Midbrain (tissue), 1 donor: ENCODE measurements around the gene MTM1.

Experiments used
- DNase-seq: peaks from one replicate; lab custom pipeline; 2025; lab: John Stamatoyannopoulos, UW

MTM1 gene

DNA sequence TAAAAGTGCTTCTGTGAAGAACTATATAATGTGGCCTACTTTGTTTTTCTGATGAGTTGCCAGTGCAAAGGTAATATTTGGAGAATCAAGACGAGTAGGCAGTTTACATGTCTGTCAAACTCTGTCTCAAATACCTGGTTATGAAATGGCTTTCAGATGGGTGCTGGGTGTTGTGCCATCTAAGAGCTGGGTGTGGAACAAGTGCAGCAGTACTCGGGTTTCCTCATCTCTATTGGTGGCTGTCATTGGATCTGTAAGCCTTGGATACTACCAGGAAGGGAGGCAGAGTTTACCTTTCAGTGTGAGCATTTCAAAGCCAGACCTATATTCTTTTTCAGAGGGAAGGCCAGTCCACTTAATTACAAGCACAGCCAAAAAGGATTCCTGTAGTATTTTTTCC is 37.2 kb downstream of the MTM1 start:
- DNase-seq: no peak

GRCh38 chrX:150607201-150607600 is 38.8 kb downstream of the MTM1 start:
- DNase-seq: no peak

DNA sequence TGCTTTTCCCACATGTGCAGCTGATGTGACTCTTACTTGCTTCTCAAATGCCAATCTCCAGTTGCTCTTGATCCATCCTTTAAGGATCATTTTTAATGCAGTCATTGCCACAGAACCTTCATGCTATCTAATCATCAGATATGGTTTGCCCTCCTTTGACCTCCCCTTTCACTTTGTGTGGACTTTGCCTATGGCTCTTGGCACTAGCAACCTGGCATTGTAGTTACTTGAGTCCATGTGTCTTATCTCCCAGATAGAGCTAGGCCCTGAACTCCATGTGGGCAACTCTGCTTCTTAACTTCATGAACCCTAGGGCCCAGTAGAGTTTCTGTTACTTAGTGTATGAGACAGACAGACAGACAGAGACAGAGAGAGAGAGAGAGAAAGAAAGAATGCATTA is 41.6 kb downstream of the MTM1 start:
- no peak for DNase-seq

DNA sequence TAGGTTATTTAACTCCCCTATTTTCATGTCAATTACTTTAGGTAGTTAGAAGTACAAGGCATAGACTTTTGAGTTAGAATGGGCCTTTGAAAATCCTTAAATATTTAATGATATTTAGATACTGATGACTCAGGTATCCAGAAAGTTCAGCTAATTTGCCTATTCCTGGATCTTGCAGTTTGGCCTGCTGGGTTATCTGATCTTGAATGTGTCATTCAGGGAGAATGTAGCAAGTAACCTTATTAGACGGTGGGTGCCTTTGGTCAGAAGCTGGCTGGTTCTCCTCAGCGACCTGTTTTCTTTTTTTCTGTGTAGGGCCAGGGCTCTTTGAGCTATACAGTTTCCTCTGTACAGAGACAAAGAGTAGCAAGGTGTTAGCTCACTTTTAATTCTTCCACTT is 42.0 kb downstream of the MTM1 start:
- DNase-seq: no peak

DNA sequence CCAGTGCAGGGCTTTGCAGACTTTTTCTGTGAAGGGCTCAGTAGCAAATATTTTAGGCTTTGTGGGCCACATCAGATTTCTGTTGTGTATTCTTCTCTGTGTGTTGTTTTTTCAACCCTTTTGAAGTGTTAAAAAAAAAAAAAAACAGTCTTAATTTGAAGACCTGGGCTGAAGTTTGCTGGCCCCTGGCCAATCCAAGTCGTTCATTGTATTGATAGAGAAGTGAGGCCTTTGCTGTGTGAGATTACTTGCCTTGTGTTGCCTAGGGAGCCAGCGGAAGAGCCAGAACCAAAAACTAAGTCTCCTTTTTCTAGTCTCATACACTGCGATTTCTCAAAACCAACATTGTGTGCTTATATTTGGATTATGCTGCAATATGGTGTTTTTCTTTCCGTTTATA is 46.9 kb downstream of the MTM1 start:
- DNase-seq: no peak

- no peak for DNase-seq
Observed at GRCh38 chrX:150616179-150616862, 47.9 kb downstream of the MTM1 start.

GRCh38 chrX:150616863-150617198 is 48.4 kb downstream of the MTM1 start:
- no peak for DNase-seq

- DNase-seq: no peak
Observed at GRCh38 chrX:150621652-150622051, 53.2 kb downstream of the MTM1 start.

DNA sequence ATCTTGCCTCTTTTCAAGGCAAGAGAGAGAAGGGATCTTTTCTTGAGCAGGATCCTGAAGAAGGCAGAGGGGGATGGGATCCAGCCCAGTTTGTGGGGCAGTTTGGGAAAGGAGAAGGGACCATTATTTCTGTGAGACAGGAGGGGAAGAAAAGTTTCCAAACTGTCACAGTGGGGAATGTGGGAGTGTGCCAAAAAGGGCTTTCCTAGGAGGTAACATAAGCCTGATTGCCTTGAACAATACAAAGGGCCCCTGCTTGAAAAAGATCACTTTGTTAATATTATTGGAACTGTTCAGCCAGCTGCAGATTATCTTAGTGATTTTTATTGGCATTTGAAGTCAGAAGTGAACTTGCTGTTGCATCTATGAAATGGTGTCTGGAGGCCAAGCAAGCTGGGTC is 55.2 kb downstream of the MTM1 start:
- DNase-seq: no peak

- no peak for DNase-seq
Observed at GRCh38 chrX:150625097-150625496, 56.7 kb downstream of the MTM1 start.

- no peak for DNase-seq
Observed at GRCh38 chrX:150625875-150626274, 57.5 kb downstream of the MTM1 start.

DNA sequence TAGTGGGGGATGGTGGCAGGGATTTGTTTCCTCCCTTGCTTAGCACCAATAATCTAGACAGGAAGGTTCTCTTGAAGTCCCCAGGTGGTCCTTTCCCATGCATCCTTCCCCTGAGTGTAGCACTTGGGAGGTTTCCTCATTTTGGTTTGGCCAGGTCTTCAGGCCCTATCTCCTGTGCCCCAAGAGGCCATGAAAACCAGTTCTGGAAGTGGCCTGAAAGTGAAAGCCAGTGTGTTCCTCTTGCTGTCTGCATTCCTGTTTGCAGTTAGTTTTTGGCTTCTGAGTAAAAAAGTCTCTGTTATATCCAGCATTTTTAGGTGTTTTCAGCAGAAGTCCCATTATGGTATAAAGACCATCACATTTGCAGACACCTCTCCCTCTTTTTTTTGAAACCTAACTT is 59.5 kb downstream of the MTM1 start:
- no peak for DNase-seq

DNA sequence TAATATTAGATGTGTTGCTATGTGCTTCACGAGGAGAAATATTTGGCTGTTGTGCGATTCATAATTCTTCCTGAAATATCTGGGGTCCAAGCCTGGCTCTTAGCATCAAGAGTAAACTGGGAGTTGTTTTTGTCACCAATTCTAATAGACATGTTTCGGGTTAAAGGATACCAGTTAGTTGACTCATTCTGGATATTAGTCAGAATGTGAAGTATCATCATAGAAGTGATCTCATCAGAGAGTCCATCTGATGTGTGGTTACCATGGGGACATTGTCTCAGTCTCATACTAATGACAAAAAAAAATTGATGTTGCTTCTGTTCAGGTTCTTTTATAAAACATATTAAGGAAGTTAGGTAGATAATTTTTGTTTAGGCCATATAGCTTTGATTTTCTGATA is 67.5 kb downstream of the MTM1 start:
- no peak for DNase-seq

GRCh38 chrX:150642423-150642822 is 74.0 kb downstream of the MTM1 start:
- no peak for DNase-seq

GRCh38 chrX:150643271-150643670 is 74.8 kb downstream of the MTM1 start:
- no peak for DNase-seq

DNA sequence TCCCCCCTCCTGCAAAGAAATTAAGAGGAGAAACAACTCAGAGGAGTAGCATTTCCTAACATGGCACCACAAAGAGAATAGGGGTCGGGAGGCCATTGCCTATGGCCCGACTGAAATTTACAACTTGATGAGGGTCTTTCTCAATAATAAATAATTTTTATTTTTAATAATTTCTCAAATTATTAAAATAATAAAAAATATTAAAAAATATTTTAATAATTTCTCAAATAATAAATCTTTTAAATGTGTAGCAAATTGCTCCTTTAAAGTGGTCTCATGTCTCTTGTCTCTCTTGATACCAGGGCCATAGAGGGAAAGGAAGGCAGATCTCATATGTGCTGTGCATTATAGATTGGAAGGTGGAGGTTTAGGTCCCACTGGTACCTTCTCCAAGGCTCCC is 75.5 kb downstream of the MTM1 start:
- DNase-seq: no peak

DNA sequence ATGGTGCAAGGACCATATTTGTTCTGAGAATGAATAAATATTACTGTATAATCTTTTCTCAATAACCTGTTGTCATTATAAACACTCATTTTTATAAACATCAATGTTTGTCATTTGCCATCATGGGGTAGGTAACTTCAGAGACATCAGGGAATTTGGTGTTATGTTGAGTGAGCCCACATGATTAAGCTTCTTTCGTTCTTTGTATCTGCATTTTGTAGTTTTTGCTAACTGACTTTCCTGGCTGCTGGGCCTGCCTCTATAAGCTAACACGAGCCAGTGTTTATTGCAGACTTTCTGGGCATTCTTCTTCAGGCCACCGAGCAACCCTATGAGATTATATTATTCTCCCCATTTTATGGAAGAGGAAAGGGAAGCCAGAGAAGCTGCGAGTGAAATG is 76.0 kb downstream of the MTM1 start:
- no peak for DNase-seq

GRCh38 chrX:150647331-150647730 is 78.9 kb downstream of the MTM1 start:
- no peak for DNase-seq

DNA sequence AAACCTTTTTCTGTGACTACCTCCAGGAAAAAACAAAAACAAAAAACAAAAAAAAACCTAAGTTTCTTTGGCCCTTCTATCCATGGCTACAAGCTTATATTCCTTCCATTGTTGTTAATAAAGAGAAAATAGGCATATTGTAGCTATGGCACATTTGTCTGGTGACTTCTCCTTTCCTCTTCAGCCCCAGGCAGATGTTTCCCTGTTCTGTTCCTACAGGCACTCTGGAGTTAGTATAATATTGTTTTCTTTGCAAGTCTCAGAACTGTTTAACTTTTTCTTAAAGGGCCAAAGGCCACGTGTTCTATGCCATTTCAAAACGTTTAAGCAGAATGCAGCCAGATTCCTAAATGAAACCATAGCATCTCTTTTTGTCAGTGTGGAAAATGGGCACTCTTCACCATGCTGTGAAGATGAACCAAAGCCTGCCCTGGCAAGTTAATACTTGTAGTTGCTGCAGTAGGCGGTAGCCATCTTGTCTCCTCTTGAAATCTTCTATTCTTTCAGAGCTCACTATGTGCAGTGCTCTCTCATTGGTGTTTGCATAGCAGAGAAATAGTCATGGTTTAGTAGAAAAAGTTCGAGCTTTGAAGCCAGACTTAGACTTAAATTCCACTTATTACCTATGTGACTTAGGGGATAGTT is 80.0 kb downstream of the MTM1 start:
- no peak for DNase-seq

GRCh38 chrX:150649096-150649870 is 80.9 kb downstream of the MTM1 start:
- DNase-seq: no peak

- DNase-seq: no peak
Observed at GRCh38 chrX:150651906-150652305, 83.5 kb downstream of the MTM1 start.

DNA sequence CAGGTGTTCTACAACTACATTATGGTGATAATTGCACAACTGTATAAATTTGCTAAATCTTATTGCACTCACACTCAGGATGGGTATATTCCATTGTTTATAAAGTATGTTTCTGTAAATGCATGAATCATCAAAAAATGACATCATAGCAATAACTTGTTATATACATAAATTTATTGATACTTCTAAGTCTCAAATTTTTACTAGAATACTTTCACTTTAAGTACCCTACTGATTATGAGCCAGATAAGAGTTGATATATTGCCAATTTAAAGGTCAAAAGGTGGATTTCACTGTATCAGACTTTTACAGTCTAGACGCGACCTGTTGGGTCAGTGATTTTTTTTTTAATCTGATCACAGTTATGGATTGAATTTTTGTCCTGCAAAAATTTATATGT is 87.4 kb downstream of the MTM1 start:
- no peak for DNase-seq

DNA sequence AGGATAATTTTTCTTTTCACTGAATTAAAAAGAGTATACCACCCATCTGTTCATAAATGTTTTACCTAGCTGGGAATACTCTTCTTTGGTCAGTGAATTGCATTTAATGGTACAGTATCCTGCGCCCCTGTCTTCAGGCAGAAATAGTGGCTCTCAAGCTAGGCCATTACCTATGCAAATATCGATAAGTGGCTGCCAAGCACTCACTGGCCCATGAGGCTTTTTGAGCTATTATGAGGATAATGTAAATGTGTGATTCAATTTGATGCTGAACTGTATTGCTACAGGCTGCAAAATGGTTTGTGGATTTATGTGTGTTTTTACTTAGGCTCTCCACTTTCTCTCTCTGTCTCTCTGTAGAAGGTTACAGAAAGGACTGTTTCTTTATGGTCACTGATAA is 94.7 kb downstream of the MTM1 start:
- DNase-seq: no peak
